Neural progenitor cell (in vitro differentiated cells): ENCODE results near the gene NLRP11. TPM values are rescaled to one million over a fixed set of nuclear protein-coding genes. Genes with fewer than 3 reads are reported as not detected.

Source experiments
- DNase-seq: peaks from one replicate; pipeline ENCODE4 v3.0.0-alpha.2; 2016; ENCODE audit warnings: low spot score
- H2AFZ ChIP-seq: fragments of 200-600 bp; sonication (generic); replicated peaks from 2 replicates; pipeline ENCODE4 v1.6.1; 2016; ENCODE audit warnings: antibody characterized with exemption
- H3F3A ChIP-seq: fragments of 200-600 bp; sonication (generic); 2 replicates; pipeline ENCODE4 v1.6.1; 2016; ENCODE audit warnings: antibody characterized with exemption, low read depth
- H3K27ac ChIP-seq: fragments of 200-600 bp; sonication (generic); 2 replicates; pipeline ENCODE4 v1.5.1; 2016; ENCODE audit warnings: mild to moderate bottlenecking
- H3K27me3 ChIP-seq: fragments of 200-600 bp; sonication (generic); 2 replicates; pipeline ENCODE4 v1.6.1; 2016; ENCODE audit warnings: mild to moderate bottlenecking, moderate library complexity
- H3K36me3 ChIP-seq: fragments of 200-600 bp; sonication (generic); 2 replicates; pipeline ENCODE4 v1.5.1; 2016
- H3K4me1 ChIP-seq: fragments of 200-600 bp; sonication (generic); 2 replicates; pipeline ENCODE4 v1.6.1; 2016; ENCODE audit warnings: mixed run types
- H3K4me2 ChIP-seq: fragments of 200-600 bp; sonication (generic); 2 replicates; pipeline ENCODE4 v1.6.1; 2016
- H3K4me3 ChIP-seq: fragments of 200-600 bp; sonication (generic); 2 replicates; pipeline ENCODE4 v1.5.1; 2016
- H3K79me2 ChIP-seq: fragments of 200-600 bp; sonication (generic); 2 replicates; pipeline ENCODE4 v1.6.1; 2016; ENCODE audit warnings: low read depth
- H3K9ac ChIP-seq: fragments of 200-600 bp; sonication (generic); 2 replicates; pipeline ENCODE4 v1.6.1; 2016
- H3K9me3 ChIP-seq: fragments of 200-600 bp; sonication (generic); 2 replicates; pipeline ENCODE4 v1.5.1; 2016; ENCODE audit warnings: low read depth
- H4K20me1 ChIP-seq: fragments of 200-600 bp; sonication (generic); 2 replicates; pipeline ENCODE4 v1.6.1; 2016; ENCODE audit warnings: low read depth
- H3K27ac Mint-ChIP-seq: 3 replicates; pipeline ENCODE4 v1.8.0; 2021; ENCODE audit warnings: mixed read lengths
- H3K27me3 Mint-ChIP-seq: 2 replicates; pipeline ENCODE4 v1.8.0; 2022; ENCODE audit warnings: low read depth, mild to moderate bottlenecking, inconsistent platforms, moderate library complexity, mixed read lengths; ENCODE audit not compliant: insufficient read depth
- H3K36me3 Mint-ChIP-seq: 3 replicates; pipeline ENCODE4 v1.8.0; 2021; ENCODE audit warnings: mixed read lengths
- H3K4me1 Mint-ChIP-seq: 3 replicates; pipeline ENCODE4 v1.8.0; 2021; ENCODE audit warnings: mixed read lengths
- H3K4me3 Mint-ChIP-seq: 3 replicates; pipeline ENCODE4 v1.8.0; 2021; ENCODE audit warnings: mild to moderate bottlenecking, moderate library complexity, mixed read lengths
- H3K9me3 Mint-ChIP-seq: 3 replicates; pipeline ENCODE4 v1.8.0; 2020; ENCODE audit warnings: mixed read lengths
- EZH2 ChIP-seq: fragments of 200-600 bp; sonication (generic); IDR thresholded peaks from 2 replicates; pipeline ENCODE4 v1.6.1; 2017; ENCODE audit warnings: antibody characterized with exemption, mild to moderate bottlenecking, moderate library complexity
- EZH2phosphoT487 ChIP-seq: fragments of 200-600 bp; sonication (generic); IDR thresholded peaks from 2 replicates; pipeline ENCODE4 v1.6.1; 2017; ENCODE audit warnings: antibody characterized with exemption
- total RNA-seq: library from RNA; depleted of rRNA; stranded (reverse); fragments of >200 nt; gene quantifications from 2 replicates; pipeline ENCODE4 v1.2.3, GENCODE V29; 2015; ENCODE audit warnings: low replicate concordance
- TF ChIP-seq, protein P1 (sequence below): fragments of 200-600 bp; sonication (generic); IDR thresholded peaks from 2 replicates; pipeline ENCODE4 v1.5.1; 2017; ENCODE audit warnings: antibody characterized with exemption, mild to moderate bottlenecking

The NLRP11 gene
- total RNA-seq, 1 donor from 2014 or later: not detected

DNA sequence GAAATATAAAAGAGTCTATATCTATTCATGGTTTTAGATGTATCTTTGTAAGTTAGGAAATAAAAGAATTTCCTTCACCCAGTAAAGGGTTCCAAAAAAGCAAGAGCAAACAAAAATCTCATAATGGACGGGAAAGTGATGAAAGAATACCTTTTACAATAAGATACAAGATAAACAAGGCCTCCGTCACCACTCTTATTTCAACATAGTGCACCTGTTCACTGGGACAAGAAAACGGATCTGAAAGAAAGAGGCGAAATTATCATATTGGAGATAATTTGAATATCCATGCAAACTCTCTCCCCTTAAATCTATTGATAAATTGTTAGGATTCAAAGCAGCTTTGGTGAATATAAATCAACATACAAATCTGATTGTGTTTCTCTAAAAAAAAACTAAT is 877 bp upstream of the NLRP11 start:
- H3K27me3 ChIP-seq: no peaks in the 10 kb centered on the region
- H3K9ac ChIP-seq: no peak overlapping the region
- no peak overlapping the region for H3K4me3 ChIP-seq
- DNase-seq: no peak
- H3K27ac ChIP-seq: no peak overlapping the region
- no peak overlapping the region for H3K4me2 ChIP-seq
- Mint-ChIP-seq H3K36me3 (no peaks in the 10 kb centered on the region), H3K4me1 (no peaks in the 10 kb centered on the region), H3K27me3 (no peaks in the 10 kb centered on the region), H3K4me3 (no peak overlapping the region), H3K9me3 (peaks cover 24% of the 10 kb centered on the region), H3K27ac (no peak overlapping the region)
- H3K9me3 ChIP-seq: peaks cover 37% of the 10 kb centered on the region
- TF ChIP-seq, protein P1, sequence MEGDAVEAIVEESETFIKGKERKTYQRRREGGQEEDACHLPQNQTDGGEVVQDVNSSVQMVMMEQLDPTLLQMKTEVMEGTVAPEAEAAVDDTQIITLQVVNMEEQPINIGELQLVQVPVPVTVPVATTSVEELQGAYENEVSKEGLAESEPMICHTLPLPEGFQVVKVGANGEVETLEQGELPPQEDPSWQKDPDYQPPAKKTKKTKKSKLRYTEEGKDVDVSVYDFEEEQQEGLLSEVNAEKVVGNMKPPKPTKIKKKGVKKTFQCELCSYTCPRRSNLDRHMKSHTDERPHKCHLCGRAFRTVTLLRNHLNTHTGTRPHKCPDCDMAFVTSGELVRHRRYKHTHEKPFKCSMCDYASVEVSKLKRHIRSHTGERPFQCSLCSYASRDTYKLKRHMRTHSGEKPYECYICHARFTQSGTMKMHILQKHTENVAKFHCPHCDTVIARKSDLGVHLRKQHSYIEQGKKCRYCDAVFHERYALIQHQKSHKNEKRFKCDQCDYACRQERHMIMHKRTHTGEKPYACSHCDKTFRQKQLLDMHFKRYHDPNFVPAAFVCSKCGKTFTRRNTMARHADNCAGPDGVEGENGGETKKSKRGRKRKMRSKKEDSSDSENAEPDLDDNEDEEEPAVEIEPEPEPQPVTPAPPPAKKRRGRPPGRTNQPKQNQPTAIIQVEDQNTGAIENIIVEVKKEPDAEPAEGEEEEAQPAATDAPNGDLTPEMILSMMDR: no peak
- TF ChIP-seq EZH2: no peak
- no peak for TF ChIP-seq EZH2phosphoT487
- H4K20me1 ChIP-seq: no peaks in the 10 kb centered on the region
- H3F3A ChIP-seq: no peaks in the 10 kb centered on the region
- H3K4me1 ChIP-seq: no peaks in the 10 kb centered on the region
- no peaks in the 10 kb centered on the region for H3K79me2 ChIP-seq
- H2AFZ ChIP-seq: no peak overlapping the region
- H3K36me3 ChIP-seq: no peaks in the 10 kb centered on the region

DNA sequence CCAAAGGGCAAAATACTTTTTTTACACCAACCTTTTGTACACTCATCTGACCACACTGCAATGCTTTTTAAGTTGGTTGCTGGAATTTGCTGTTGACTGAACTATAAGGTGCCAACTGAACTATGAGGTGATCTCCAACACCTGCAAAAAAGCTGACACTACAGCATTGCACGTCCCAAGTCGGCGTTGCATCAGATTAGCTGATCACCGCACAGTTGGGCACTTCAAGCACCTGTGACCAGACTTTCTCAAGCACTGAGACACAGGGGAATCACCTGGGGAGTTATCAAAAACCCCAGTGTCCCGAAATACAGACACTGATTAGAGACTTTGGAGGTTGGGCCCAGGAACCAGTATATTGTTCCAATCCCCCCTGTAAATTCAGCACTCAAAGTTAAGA is 1.1 kb downstream of the NLRP11 start:
- Mint-ChIP-seq H3K27me3 (no peaks in the 10 kb centered on the region), H3K4me1 (no peaks in the 10 kb centered on the region), H3K36me3 (no peaks in the 10 kb centered on the region), H3K9me3 (peaks cover 16% of the 10 kb centered on the region), H3K27ac (no peak overlapping the region), H3K4me3 (no peak overlapping the region)
- no peaks in the 10 kb centered on the region for H3K27me3 ChIP-seq
- no peak overlapping the region for H3K4me3 ChIP-seq
- H3K4me2 ChIP-seq: no peak overlapping the region
- no peak for TF ChIP-seq EZH2
- TF ChIP-seq, protein P1: no peak
- no peak for TF ChIP-seq EZH2phosphoT487
- H4K20me1 ChIP-seq: no peaks in the 10 kb centered on the region
- no peak overlapping the region for H3K9ac ChIP-seq
- peaks cover 32% of the 10 kb centered on the region for H3K9me3 ChIP-seq
- H2AFZ ChIP-seq: no peak overlapping the region
- H3F3A ChIP-seq: no peaks in the 10 kb centered on the region
- no peaks in the 10 kb centered on the region for H3K79me2 ChIP-seq
- no peak for DNase-seq
- no peaks in the 10 kb centered on the region for H3K4me1 ChIP-seq
- no peaks in the 10 kb centered on the region for H3K36me3 ChIP-seq
- H3K27ac ChIP-seq: no peak overlapping the region

DNA sequence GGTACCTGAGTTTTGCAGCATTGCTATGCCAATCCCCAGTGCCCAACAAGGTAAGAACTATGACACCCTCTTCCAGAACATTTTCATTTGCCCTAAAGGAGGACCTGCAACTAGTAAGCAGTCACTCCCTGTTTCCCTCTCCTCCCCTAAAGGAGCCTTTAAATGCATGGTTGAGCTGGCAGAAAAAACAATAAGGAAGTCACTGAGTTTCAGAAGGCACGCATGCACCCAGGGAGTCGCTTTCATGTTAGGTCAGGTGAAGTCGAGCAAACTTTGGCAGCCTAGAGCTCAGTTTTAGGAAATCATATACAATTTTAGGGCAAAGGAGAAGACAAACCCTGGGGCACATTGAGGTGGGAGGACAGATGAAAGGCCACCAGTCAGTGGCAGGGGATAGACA is 11.8 kb downstream of the NLRP11 start:
- no peaks in the 10 kb centered on the region for H3K4me1 Mint-ChIP-seq
- H3K79me2 ChIP-seq: no peaks in the 10 kb centered on the region
- H3K9me3 ChIP-seq: peaks cover 3% of the 10 kb centered on the region
- no peaks in the 10 kb centered on the region for H3K36me3 ChIP-seq
- no peak overlapping the region for H3K4me2 ChIP-seq
- no peaks in the 10 kb centered on the region for H3K36me3 Mint-ChIP-seq
- peaks cover 11% of the 10 kb centered on the region for H3K9me3 Mint-ChIP-seq
- H3K27me3 ChIP-seq: no peaks in the 10 kb centered on the region
- no peaks in the 10 kb centered on the region for H3F3A ChIP-seq
- TF ChIP-seq, protein P1: no peak
- TF ChIP-seq EZH2: no peak
- no peak for TF ChIP-seq EZH2phosphoT487
- H2AFZ ChIP-seq: no peak overlapping the region
- no peak overlapping the region for H3K4me3 ChIP-seq
- H3K27me3 Mint-ChIP-seq: peaks cover 5% of the 10 kb centered on the region
- no peak for DNase-seq
- H4K20me1 ChIP-seq: no peaks in the 10 kb centered on the region
- no peak overlapping the region for H3K9ac ChIP-seq
- H3K27ac Mint-ChIP-seq: no peak overlapping the region
- no peaks in the 10 kb centered on the region for H3K4me1 ChIP-seq
- H3K4me3 Mint-ChIP-seq: no peak overlapping the region
- no peak overlapping the region for H3K27ac ChIP-seq

DNA sequence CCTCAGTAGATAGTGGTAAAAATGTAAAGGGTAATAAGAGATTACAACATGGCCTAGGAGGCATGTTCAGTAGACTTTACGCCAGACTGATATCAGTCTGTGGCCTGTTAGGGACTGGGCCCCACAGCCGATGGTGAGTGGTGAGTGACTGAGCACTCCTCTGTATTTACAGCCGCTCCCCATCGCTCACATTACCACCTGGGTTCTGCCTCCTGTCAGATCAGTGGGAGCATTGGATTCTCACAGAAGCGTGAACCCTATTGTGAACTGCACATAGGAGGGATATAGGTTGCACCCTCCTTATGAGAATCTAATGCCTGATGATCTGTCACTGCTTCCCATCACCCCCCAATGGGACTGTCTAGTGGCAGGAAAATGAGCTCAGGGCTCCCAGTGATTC is 17.9 kb downstream of the NLRP11 start:
- Histone ChIP-seq H3K79me2 (no peaks in the 10 kb centered on the region), H3K27me3 (no peaks in the 10 kb centered on the region), H3K4me1 (no peaks in the 10 kb centered on the region), H3K4me2 (no peak overlapping the region), H2AFZ (no peak overlapping the region), H4K20me1 (no peaks in the 10 kb centered on the region), H3K27ac (no peak overlapping the region), H3K36me3 (no peaks in the 10 kb centered on the region), H3K9ac (no peak overlapping the region), H3F3A (no peaks in the 10 kb centered on the region), H3K9me3 (peaks cover 6% of the 10 kb centered on the region), H3K4me3 (no peak overlapping the region)
- DNase-seq: no peak
- peaks cover 5% of the 10 kb centered on the region for H3K27me3 Mint-ChIP-seq
- H3K4me3 Mint-ChIP-seq: no peak overlapping the region
- H3K9me3 Mint-ChIP-seq: peaks cover 16% of the 10 kb centered on the region
- TF ChIP-seq EZH2phosphoT487: no peak
- no peak for TF ChIP-seq EZH2
- TF ChIP-seq, protein P1: no peak
- no peaks in the 10 kb centered on the region for H3K4me1 Mint-ChIP-seq
- H3K27ac Mint-ChIP-seq: no peak overlapping the region
- no peaks in the 10 kb centered on the region for H3K36me3 Mint-ChIP-seq
